H1 (cell line): ENCODE data around the gene TBX6. TPM values are rescaled to one million over a fixed set of nuclear protein-coding genes. Genes with fewer than 3 reads are reported as not detected.
A peak's percentile ranks its signal among the peaks of the same experiment; 100 is the strongest.

ENCODE experiments used
- CTCF ChIA-PET: fragments of 300-600 bp; sonication (Branson Sonifier 250); formaldehyde crosslinking; loops from one replicate; lab custom pipeline; 2021; ENCODE audit not compliant: partially characterized antibody; lab: Charles Lee
- POLR2A ChIA-PET: fragments of 300-600 bp; sonication (Branson Sonifier 250); formaldehyde crosslinking; loops from one replicate; lab custom pipeline; 2021; ENCODE audit warnings: inconsistent platforms; ENCODE audit not compliant: partially characterized antibody; lab: Charles Lee
- DNase-seq, 2 experiments: peaks; one replicate each; pipeline versions ENCODE4 v3.0.0 to v3.0.0-alpha.2; 2010 to 2022; ENCODE audit warnings: low spot score in 2 of 2, low read depth in 1 of 2, mixed read lengths in 1 of 2
- FAIRE-seq: peaks from 2 replicates; lab custom pipeline; 2011; peaks lifted over from hg19 to GRCh38; lab: Jason Lieb, UNC
- H2AFZ ChIP-seq: 2 replicates; pipeline ENCODE4 v1.8.1; 2012; ENCODE audit warnings: low read length, inconsistent platforms
- H2AK5ac ChIP-seq: 2 replicates; pipeline ENCODE4 v1.6.1; 2013; ENCODE audit warnings: low read depth, low read length
- H2BK120ac ChIP-seq: replicated peaks from 2 replicates; pipeline ENCODE3; 2013; ENCODE audit warnings: low read depth, low read length, inconsistent platforms
- H2BK12ac ChIP-seq: 2 replicates; pipeline ENCODE4 v1.6.1; 2013; ENCODE audit warnings: low read depth, low read length
- H2BK15ac ChIP-seq: 2 replicates; pipeline ENCODE4 v1.6.1; 2013; ENCODE audit warnings: low read length
- H2BK20ac ChIP-seq: 2 replicates; pipeline ENCODE4 v1.6.1; 2013; ENCODE audit warnings: low read length
- H2BK5ac ChIP-seq: 2 replicates; pipeline ENCODE4 v1.6.1; 2013; ENCODE audit warnings: low read depth, low read length
- H3K14ac ChIP-seq: 2 replicates; pipeline ENCODE4 v1.6.1; 2013; ENCODE audit warnings: inconsistent platforms; ENCODE audit not compliant: insufficient read length
- H3K18ac ChIP-seq: 2 replicates; pipeline ENCODE4 v1.6.1; 2013; ENCODE audit warnings: low read length; ENCODE audit errors: extremely low read depth
- H3K23ac ChIP-seq: 2 replicates; pipeline ENCODE4 v1.6.1; 2013; ENCODE audit warnings: inconsistent platforms; ENCODE audit not compliant: insufficient read length
- H3K23me2 ChIP-seq: 2 replicates; pipeline ENCODE4 v1.6.1; 2013; ENCODE audit warnings: low read depth, low read length
- H3K27ac ChIP-seq: 2 replicates; pipeline ENCODE4 v1.6.1; 2011; ENCODE audit warnings: low read depth, low read length, inconsistent platforms
- H3K27me3 ChIP-seq, 4 experiments: replicated peaks in 1 of 4; 1 replicate in 1 of 4; 2 replicates in 3 of 4; pipeline versions ENCODE4 v1.6.1 to v1.8.1; 2011 to 2013; ENCODE audit warnings: low read length in 3 of 4, mild to moderate bottlenecking in 3 of 4, inconsistent platforms in 2 of 4, mixed read lengths in 2 of 4, moderate library complexity in 1 of 4; ENCODE audit not compliant: control insufficient read depth in 3 of 4, insufficient read depth in 3 of 4; ENCODE audit errors: extremely low read depth in 1 of 4
- H3K36me3 ChIP-seq, 4 experiments: 2 replicates each; pipeline versions ENCODE4 v1.6.1 to v1.8.1; 2011 to 2013; ENCODE audit warnings: mild to moderate bottlenecking in 4 of 4, low read length in 3 of 4, moderate library complexity in 2 of 4, control low read depth in 1 of 4, inconsistent platforms in 1 of 4; ENCODE audit not compliant: insufficient read depth in 4 of 4, control insufficient read depth in 2 of 4
- H3K4ac ChIP-seq: replicated peaks from 2 replicates; pipeline ENCODE3; 2013; ENCODE audit warnings: low read length, low read depth, mixed read lengths, inconsistent platforms; ENCODE audit not compliant: insufficient read length
- H3K4me1 ChIP-seq, 4 experiments: replicated peaks in 1 of 4; 1 replicate in 1 of 4; 2 replicates in 3 of 4; pipeline versions ENCODE4 v1.6.1 to v1.8.1; 2011 to 2013; ENCODE audit warnings: low read length in 3 of 4, inconsistent platforms in 2 of 4, mixed read lengths in 1 of 4; ENCODE audit not compliant: insufficient read depth in 4 of 4, control insufficient read depth in 3 of 4
- H3K4me2 ChIP-seq, 2 experiments: 2 replicates each; pipeline versions ENCODE4 v1.6.1 to v1.8.1; 2011 to 2013; ENCODE audit warnings: low read depth in 2 of 2, low read length in 2 of 2, control low read depth in 1 of 2, inconsistent platforms in 1 of 2, mild to moderate bottlenecking in 1 of 2; ENCODE audit not compliant: insufficient read depth in 1 of 2
- H3K4me3 ChIP-seq, 4 experiments: fragments of 200-600, 300-600 bp in 1 of 4; sonication (generic), shearing (Covaris generic), sonication (Bioruptor Twin) in 1 of 4; 2 replicates each; pipeline versions ENCODE4 v1.5.1 to v1.8.1; 2011 to 2016; ENCODE audit warnings: low read length in 4 of 4, low read depth in 3 of 4, control low read depth in 2 of 4, inconsistent platforms in 2 of 4, mild to moderate bottlenecking in 2 of 4, mixed read lengths in 1 of 4, moderate library complexity in 1 of 4; ENCODE audit not compliant: insufficient read depth in 2 of 4; ENCODE audit errors: extremely low read depth in 1 of 4
- H3K56ac ChIP-seq: replicated peaks from 2 replicates; pipeline ENCODE3; 2013; ENCODE audit warnings: low read depth, mild to moderate bottlenecking, mixed read lengths, low read length, inconsistent platforms; ENCODE audit not compliant: insufficient read length
- H3K79me1 ChIP-seq: 2 replicates; pipeline ENCODE4 v1.6.1; 2013; ENCODE audit warnings: low read depth, low read length, control low read depth
- H3K79me2 ChIP-seq, 2 experiments: 2 replicates each; pipeline versions ENCODE4 v1.6.1 to v1.8.1; 2012 to 2013; ENCODE audit warnings: low read length in 2 of 2, mild to moderate bottlenecking in 2 of 2, inconsistent platforms in 1 of 2; ENCODE audit not compliant: insufficient read depth in 2 of 2, control insufficient read depth in 1 of 2
- H3K9ac ChIP-seq, 4 experiments: replicated peaks in 1 of 4; 1 replicate in 1 of 4; 2 replicates in 3 of 4; pipeline versions ENCODE4 v1.6.1 to v1.8.1; 2011 to 2013; ENCODE audit warnings: low read depth in 3 of 4, low read length in 3 of 4, control low read depth in 2 of 4, mild to moderate bottlenecking in 2 of 4, moderate library complexity in 2 of 4, inconsistent platforms in 1 of 4; ENCODE audit errors: extremely low read depth in 1 of 4
- H3K9me3 ChIP-seq, 2 experiments: 2 replicates each; pipeline versions ENCODE4 v1.6.1 to v1.8.1; 2012 to 2013; ENCODE audit warnings: mild to moderate bottlenecking in 2 of 2, moderate library complexity in 2 of 2, control low read depth in 1 of 2, inconsistent platforms in 1 of 2, low read depth in 1 of 2, low read length in 1 of 2, mixed read lengths in 1 of 2; ENCODE audit not compliant: insufficient read depth in 2 of 2
- H4K20me1 ChIP-seq, 2 experiments: replicated peaks in 1 of 2; 2 replicates each; pipeline versions ENCODE3 to v1.8.1; 2011 to 2013; ENCODE audit warnings: inconsistent platforms in 2 of 2, low read length in 2 of 2, mild to moderate bottlenecking in 1 of 2; ENCODE audit not compliant: insufficient read depth in 2 of 2, control insufficient read depth in 1 of 2
- H4K5ac ChIP-seq: 2 replicates; pipeline ENCODE4 v1.6.1; 2013; ENCODE audit warnings: low read length, low read depth, mixed read lengths, inconsistent platforms; ENCODE audit not compliant: insufficient read length
- H4K8ac ChIP-seq: 2 replicates; pipeline ENCODE4 v1.8.0; 2013; ENCODE audit warnings: mild to moderate bottlenecking, moderate library complexity, low read length, inconsistent platforms; ENCODE audit not compliant: insufficient read depth; ENCODE audit errors: extremely low read depth
- H4K91ac ChIP-seq: replicated peaks from 2 replicates; pipeline ENCODE3; 2013; ENCODE audit warnings: low read length, mixed read lengths, inconsistent platforms; ENCODE audit not compliant: insufficient read length
- CHD1 ChIP-seq: IDR thresholded peaks from 2 replicates; pipeline ENCODE4 v1.6.1; 2012; ENCODE audit warnings: low read depth, low read length, improper control_type of control experiment
- NRF1 ChIP-seq: IDR thresholded peaks from 2 replicates; pipeline ENCODE4 v1.6.1; 2011; ENCODE audit warnings: mild to moderate bottlenecking, low read depth, low read length, improper control_type of control experiment
- PHF8 ChIP-seq: fragments of 200-600 bp; sonication (generic); conservative IDR thresholded peaks from 2 replicates; pipeline ENCODE4 v1.7.1; 2012; ENCODE audit warnings: low read depth, mild to moderate bottlenecking, inconsistent platforms, low read length, moderate library complexity
- POLR2A ChIP-seq, 2 experiments: IDR thresholded peaks; 1 replicate in 1 of 2; 2 replicates in 1 of 2; pipeline ENCODE4 v1.6.1; 2011; ENCODE audit warnings: low read depth in 2 of 2, low read length in 2 of 2, mild to moderate bottlenecking in 2 of 2; ENCODE audit errors: control extremely low read depth in 1 of 2
- POLR2AphosphoS5 ChIP-seq: IDR thresholded peaks from 2 replicates; pipeline ENCODE4 v1.6.1; 2011; ENCODE audit warnings: low read depth, low read length
- RBBP5 ChIP-seq: IDR thresholded peaks from 2 replicates; pipeline ENCODE4 v1.7.1; 2012; ENCODE audit warnings: low read depth, mild to moderate bottlenecking, inconsistent platforms, low read length, moderate library complexity, borderline replicate concordance
- SAP30 ChIP-seq: fragments of 300-600 bp; sonication (generic); IDR thresholded peaks from 2 replicates; pipeline ENCODE4 v1.7.1; 2012; ENCODE audit warnings: low read length, moderate library complexity, mild to moderate bottlenecking, inconsistent platforms; ENCODE audit not compliant: insufficient read depth, insufficient replicate concordance
- SP1 ChIP-seq: IDR thresholded peaks from 2 replicates; pipeline ENCODE4 v1.6.1; 2011; ENCODE audit warnings: low read depth, low read length
- SP2 ChIP-seq: IDR thresholded peaks from 2 replicates; pipeline ENCODE4 v1.6.1; 2012; ENCODE audit warnings: mild to moderate bottlenecking, low read length, inconsistent platforms
- SRF ChIP-seq: IDR thresholded peaks from 2 replicates; pipeline ENCODE4 v1.6.1; 2011; ENCODE audit warnings: mild to moderate bottlenecking, low read depth, low read length, moderate library complexity
- TAF1 ChIP-seq: IDR thresholded peaks from 2 replicates; pipeline ENCODE4 v1.6.1; 2011; ENCODE audit warnings: mild to moderate bottlenecking, low read depth, low read length
- TBP ChIP-seq: IDR thresholded peaks from 2 replicates; pipeline ENCODE4 v1.6.1; 2011; ENCODE audit warnings: low read depth, low read length, improper control_type of control experiment
- TCF12 ChIP-seq: IDR thresholded peaks from 2 replicates; pipeline ENCODE4 v1.6.1; 2011; ENCODE audit warnings: low read depth, mild to moderate bottlenecking, low read length
- WGBS, 2 experiments: shearing (Covaris generic) in 1 of 2; methylation state at CpG; one replicate each; pipeline versions ENCODE4 v1.1.6 to v1.1.7; 2013 to 2015; ENCODE audit warnings: low lambda C conversion rate in 2 of 2, mixed read lengths in 2 of 2, inconsistent platforms in 1 of 2, low coverage in 1 of 2, missing lambda C conversion rate in 1 of 2; ENCODE audit not compliant: insufficient replicate concordance in 2 of 2, insufficient coverage in 1 of 2, insufficient read length in 1 of 2; ENCODE audit errors: extremely low coverage in 1 of 2, missing lambda C conversion rate in 1 of 2; 5-methylcytosine and 5-hydroxymethylcytosine counted together
- polyA plus RNA-seq, 7 experiments: library from polyadenylated mRNA; depleted of rRNA in 3 of 7; stranded (reverse) in 5 of 7; unstranded in 2 of 7; fragments of >200 nt in 5 of 7; fragments of 200-250 nt in 2 of 7; gene quantifications; 1 replicate in 5 of 7; 2 replicates in 1 of 7; 4 replicates in 1 of 7; pipeline versions ENCODE4 v1.2.1 to v1.2.3, GENCODE V29; 2011 to 2013; ENCODE audit warnings: missing spikeins in 2 of 7, mixed read lengths in 2 of 7
- total RNA-seq: library from RNA; stranded (reverse); fragmentation: NEBNext Ultra II Directional; extraction: Animal tissue kit (Norgen Biotek cat#: 25700); gene quantifications from 2 replicates; pipeline ENCODE4 v1.2.1, GENCODE V29; 2021

The TBX6 gene
- total and polyA plus RNA-seq, 2 of the 8 experiments (the other 6 are each of a cell fraction or from before 2014, with no cell fraction given) = 2.2 to 2.8 TPM

- FAIRE-seq = peak; percentile 91
- DNase-seq = peak in 1 of 2 experiments; percentile 73
Observed at GRCh38 chr16:30096862-30097563, 5.3 kb upstream of the TBX6 start.

More at GRCh38 chr16:30096862-30097563, 5.3 kb upstream of the TBX6 start:
- peaks cover 11 to 57% of the 10 kb centered on the region in 2 experiments for H3K79me2 ChIP-seq
- H3K79me1 ChIP-seq = peaks cover 3% of the 10 kb centered on the region
- TF ChIP-seq NRF1 (no peak), SRF (peak; percentile 75), POLR2A (IDR thresholded peaks at IDR 0.05; ENCODE audit: control extremely low read depth in 1 of 2, low read depth in 2 of 2, low read length in 2 of 2) (peak; percentile 9 to 90), TBP (peak; percentile 93), PHF8 (peak; percentile 37), POLR2AphosphoS5 (peak; percentile 84; the same call in 1 of the 2 replicates), SP1 (peak; percentile 87), RBBP5 (no peak), TCF12 (no peak), CHD1 (peak; percentile 32; the same call in 1 of the 2 replicates), SP2 (no peak), SAP30 (peak; percentile 75), TAF1 (peak; percentile 82)
- H3K9me3 ChIP-seq = no peaks in the 10 kb centered on the region
- H4K8ac ChIP-seq = no peak overlapping the region
- no peak overlapping the region for H3K14ac ChIP-seq
- ChIA-PET CTCF (interaction anchor here (0.9 to 1.1 kb wide), 3 partner anchors 15 to 42 kb away, joined by 4 to 8 read pairs (median 5); no protein-coding TSS in a partner anchor), POLR2A (interaction anchor here (0.7 to 14.0 kb wide), 10 partner anchors 11 to 519 kb away, joined by 3 to 353 read pairs (median 4); partner anchors contain the start of genes ALDOA, CORO1A, GDPD3 and PPP4C)
- H3K9ac ChIP-seq = peak overlapping the region; percentile 79 to 98 (median 96)
- no peak overlapping the region for H2BK120ac ChIP-seq
- peak overlapping the region; percentile 56 to 94 for H3K4me2 ChIP-seq
- peak overlapping the region; percentile 80 to 100 (median 98); a peak in 7 of 8 replicates for H3K4me3 ChIP-seq
- peak overlapping the region; percentile 88; the same call in 1 of the 2 replicates for H3K18ac ChIP-seq
- H3K27ac ChIP-seq = peak overlapping the region; percentile 98
- peaks cover 21% of the 10 kb centered on the region; the same call in 1 of the 2 replicates for H3K23me2 ChIP-seq
- H4K20me1 ChIP-seq = peaks cover 2 to 19% of the 10 kb centered on the region in 2 experiments
- peak overlapping the region; percentile 29; the same call in 1 of the 2 replicates for H2AK5ac ChIP-seq
- no peak overlapping the region for H3K23ac ChIP-seq
- H2BK12ac ChIP-seq = peak overlapping the region; percentile 88
- peak overlapping the region; percentile 22 for H3K4ac ChIP-seq
- peak overlapping the region; percentile 36; the same call in 1 of the 2 replicates for H2AFZ ChIP-seq
- H2BK20ac ChIP-seq = no peak overlapping the region
- H3K56ac ChIP-seq = no peak overlapping the region
- H2BK5ac ChIP-seq = peak overlapping the region; percentile 96
- 1% methylated on average over 18 of the region's 18 CpGs; no CpG with 5 or more reads in 1 of the 2 experiments for WGBS, 2 experiments
- peaks cover 0 to 9% (median 3%) of the 10 kb centered on the region in 4 experiments; a peak in 6 of 8 replicates for H3K36me3 ChIP-seq
- H3K4me1 ChIP-seq = peaks cover 0 to 19% (median 8%) of the 10 kb centered on the region in 4 experiments; a peak in 6 of 7 replicates
- peak overlapping the region; percentile 9 for H4K91ac ChIP-seq
- peak overlapping the region; percentile 23; the same call in 1 of the 2 replicates for H2BK15ac ChIP-seq
- peak overlapping the region; percentile 92 for H4K5ac ChIP-seq
- H3K27me3 ChIP-seq = no peaks in the 10 kb centered on the region
